Measurements from ENCODE around the gene LRRC74A.

LRRC74A gene

DNA sequence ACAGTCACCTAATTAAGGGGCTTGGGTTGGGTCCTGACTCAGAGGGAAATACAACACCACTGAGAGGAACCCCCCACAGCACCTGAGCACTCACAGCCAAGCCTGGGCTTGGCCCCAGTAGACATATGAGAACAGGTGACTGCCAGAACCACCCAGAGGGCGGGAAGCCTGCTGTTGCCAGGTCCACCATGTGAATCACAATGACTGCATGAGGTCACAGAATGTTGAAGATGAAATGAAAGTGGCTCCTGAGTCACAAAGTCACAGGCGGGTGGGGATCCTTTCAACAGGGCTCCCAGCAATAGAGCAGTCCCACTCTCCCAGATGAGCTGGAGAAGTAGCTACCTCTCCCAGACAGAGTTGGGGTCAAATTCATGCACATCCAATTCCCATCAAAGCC is at the start of gene LRRC74A:
TSS of gene LRRC74A (plus strand) at position 287 of the 400 bp plus-strand sequence. CDS start 290 bp downstream, outside the sequence.
- H3K36me3 ChIP-seq (ENCODE audit: control insufficient read depth, insufficient read depth, low read length) = no peaks in the 10 kb centered on the region
- no peak within 1 kb of the TSS for H3K4me3 ChIP-seq (ENCODE audit: low read depth, low read length)
- H3K4me1 ChIP-seq = no peaks in the 10 kb centered on the region
- H3K9me3 ChIP-seq (ENCODE audit: control insufficient read depth, low read length) = no peaks in the 10 kb centered on the region
- H3K79me2 ChIP-seq = no peaks in the 10 kb centered on the region
- H2AFZ ChIP-seq = no peak within 1 kb of the TSS
- H3K27ac ChIP-seq = no peak within 1 kb of the TSS
- no peaks in the 10 kb centered on the region for H3K27me3 ChIP-seq (ENCODE audit: control insufficient read depth, insufficient read depth, low read length)
- H3K4me2 ChIP-seq (ENCODE audit: low read length) = no peak within 1 kb of the TSS
- TF ChIP-seq, protein P1, sequence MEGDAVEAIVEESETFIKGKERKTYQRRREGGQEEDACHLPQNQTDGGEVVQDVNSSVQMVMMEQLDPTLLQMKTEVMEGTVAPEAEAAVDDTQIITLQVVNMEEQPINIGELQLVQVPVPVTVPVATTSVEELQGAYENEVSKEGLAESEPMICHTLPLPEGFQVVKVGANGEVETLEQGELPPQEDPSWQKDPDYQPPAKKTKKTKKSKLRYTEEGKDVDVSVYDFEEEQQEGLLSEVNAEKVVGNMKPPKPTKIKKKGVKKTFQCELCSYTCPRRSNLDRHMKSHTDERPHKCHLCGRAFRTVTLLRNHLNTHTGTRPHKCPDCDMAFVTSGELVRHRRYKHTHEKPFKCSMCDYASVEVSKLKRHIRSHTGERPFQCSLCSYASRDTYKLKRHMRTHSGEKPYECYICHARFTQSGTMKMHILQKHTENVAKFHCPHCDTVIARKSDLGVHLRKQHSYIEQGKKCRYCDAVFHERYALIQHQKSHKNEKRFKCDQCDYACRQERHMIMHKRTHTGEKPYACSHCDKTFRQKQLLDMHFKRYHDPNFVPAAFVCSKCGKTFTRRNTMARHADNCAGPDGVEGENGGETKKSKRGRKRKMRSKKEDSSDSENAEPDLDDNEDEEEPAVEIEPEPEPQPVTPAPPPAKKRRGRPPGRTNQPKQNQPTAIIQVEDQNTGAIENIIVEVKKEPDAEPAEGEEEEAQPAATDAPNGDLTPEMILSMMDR (IDR thresholded peaks at IDR 0.05) = no peak
- no peak within 1 kb of the TSS for H3K9ac ChIP-seq

DNA sequence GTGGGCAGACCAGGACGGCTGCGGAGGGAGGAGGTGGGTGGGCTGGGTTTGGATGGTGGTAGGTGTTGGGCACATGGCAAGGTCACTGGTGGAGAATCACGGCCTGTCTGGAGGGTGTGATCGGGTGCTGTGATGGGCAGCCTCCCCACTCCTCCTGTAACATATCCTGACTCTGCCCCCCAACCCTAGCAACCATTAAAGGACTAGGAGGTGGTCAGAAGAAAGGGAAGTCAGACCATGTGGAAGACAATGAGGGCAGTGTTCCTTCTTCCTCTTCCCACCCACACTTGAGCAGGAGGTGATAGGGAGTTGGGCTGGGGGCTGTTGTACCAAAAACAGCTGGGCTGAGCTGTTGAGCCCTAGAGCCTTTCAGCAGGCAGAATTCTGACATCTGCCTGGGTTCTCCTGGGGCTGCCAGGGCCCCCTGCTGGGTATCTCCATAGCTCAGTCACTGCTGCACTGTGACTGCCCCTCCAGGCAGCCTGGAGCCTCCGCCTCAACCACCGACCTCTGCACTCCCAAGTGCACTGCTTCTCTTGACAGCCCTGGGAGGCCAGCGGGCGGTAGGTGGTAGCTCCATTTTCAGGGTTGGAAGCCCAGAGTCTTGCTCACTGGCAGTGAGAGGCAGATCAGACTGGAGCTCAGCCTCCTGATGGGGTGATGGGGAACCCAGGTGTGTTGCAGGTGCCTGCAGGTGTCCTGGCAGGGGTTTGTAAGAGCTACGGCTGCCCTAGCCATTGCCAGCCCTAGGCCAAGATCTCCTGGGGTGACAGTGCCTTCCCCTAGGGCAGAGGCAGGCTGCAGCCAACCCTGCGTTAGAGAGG is 49.6 kb upstream of the LRRC74A start:
- H3K9ac ChIP-seq = no peak overlapping the region
- TF ChIP-seq, protein P1 (IDR thresholded peaks at IDR 0.05) = no peak

GRCh38 chr14:76777721-76778120 is 48.5 kb upstream of the LRRC74A start:
- Histone ChIP-seq H2AFZ (no peak overlapping the region), H3K4me2 (ENCODE audit: low read length) (no peak overlapping the region), H3K9me3 (ENCODE audit: control insufficient read depth, low read length) (no peaks in the 10 kb centered on the region), H3K36me3 (ENCODE audit: control insufficient read depth, insufficient read depth, low read length) (no peaks in the 10 kb centered on the region), H3K27me3 (ENCODE audit: control insufficient read depth, insufficient read depth, low read length) (no peaks in the 10 kb centered on the region), H3K27ac (peak overlapping the region; percentile 29), H3K79me2 (no peaks in the 10 kb centered on the region), H3K9ac (no peak overlapping the region), H3K4me3 (ENCODE audit: low read depth, low read length) (no peak overlapping the region), H3K4me1 (peaks cover 10% of the 10 kb centered on the region)
- TF ChIP-seq, protein P1 (IDR thresholded peaks at IDR 0.05) = no peak

More for the DNA sequence above, 49.6 kb upstream of the LRRC74A start:
- H3K4me2 ChIP-seq (ENCODE audit: low read length) = no peak overlapping the region
- H3K27me3 ChIP-seq (ENCODE audit: control insufficient read depth, insufficient read depth, low read length) = no peaks in the 10 kb centered on the region
- no peak overlapping the region for H2AFZ ChIP-seq
- H3K9me3 ChIP-seq (ENCODE audit: control insufficient read depth, low read length) = no peaks in the 10 kb centered on the region
- peaks cover 13% of the 10 kb centered on the region for H3K4me1 ChIP-seq
- no peaks in the 10 kb centered on the region for H3K36me3 ChIP-seq (ENCODE audit: control insufficient read depth, insufficient read depth, low read length)
- H3K27ac ChIP-seq = no peak overlapping the region
- no peaks in the 10 kb centered on the region for H3K79me2 ChIP-seq
- H3K4me3 ChIP-seq (ENCODE audit: low read depth, low read length) = no peak overlapping the region

- Histone ChIP-seq H3K27me3 (ENCODE audit: control insufficient read depth, insufficient read depth, low read length) (no peaks in the 10 kb centered on the region), H2AFZ (no peak overlapping the region), H3K4me2 (ENCODE audit: low read length) (no peak overlapping the region), H3K4me1 (peaks cover 10% of the 10 kb centered on the region), H3K9me3 (ENCODE audit: control insufficient read depth, low read length) (no peaks in the 10 kb centered on the region), H3K27ac (peak overlapping the region; percentile 55), H3K36me3 (ENCODE audit: control insufficient read depth, insufficient read depth, low read length) (no peaks in the 10 kb centered on the region), H3K79me2 (no peaks in the 10 kb centered on the region), H3K4me3 (ENCODE audit: low read depth, low read length) (no peak overlapping the region), H3K9ac (no peak overlapping the region)
- TF ChIP-seq, protein P1 (IDR thresholded peaks at IDR 0.05) = no peak
Observed at GRCh38 chr14:76778546-76779215, 47.5 kb upstream of the LRRC74A start.
